SK-N-MC (cell line): Measurements from ENCODE around the gene ABCA10.
"Not testable (repeated sequence)": the region's sequence is repeated elsewhere in the genome, so short reads cannot be mapped to it uniquely, and the experiment has no call there.

Experiments
- FOXP2 ChIP-seq: optimal IDR thresholded peaks from 2 replicates; pipeline ENCODE3; 2011; ENCODE audit warnings: mild to moderate bottlenecking, moderate library complexity; ENCODE audit not compliant: insufficient read depth; ENCODE audit errors: extremely low read length, control extremely low read depth
- POLR2AphosphoS5 ChIP-seq: IDR thresholded peaks from 2 replicates; pipeline ENCODE4 v1.6.1; 2012; ENCODE audit warnings: mild to moderate bottlenecking, low read depth, low read length, borderline replicate concordance

DNA sequence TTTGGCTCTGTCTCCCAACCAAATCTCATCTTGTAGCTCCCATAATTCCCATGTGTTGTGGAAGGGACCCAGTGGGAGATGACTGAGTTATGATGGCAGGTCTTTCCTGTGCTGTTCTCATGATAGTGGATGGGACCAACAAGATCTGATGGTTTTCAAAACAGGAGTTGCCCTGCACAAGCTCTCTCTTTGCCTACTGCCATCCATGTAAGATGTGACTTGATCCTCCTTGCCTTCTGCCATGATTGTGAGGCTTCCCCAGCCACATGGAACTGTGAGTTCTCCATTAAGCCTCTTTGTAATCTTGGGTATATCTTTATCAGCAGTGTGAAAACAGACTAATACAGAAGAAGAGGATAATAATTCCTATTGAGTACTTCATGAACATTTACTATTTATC lies 60.0 kb downstream of the ABCA10 start:
- not testable (repeated sequence) for TF ChIP-seq POLR2AphosphoS5, FOXP2
